Measurements from ENCODE around the gene TIAL1.

Gene TIAL1

GRCh38 chr10:119526621-119527592 is 69.9 kb downstream of the TIAL1 start:
- DNase-seq, result no peak

GRCh38 chr10:119526149-119526548 is 70.6 kb downstream of the TIAL1 start:
- DNase-seq, result no peak

DNA sequence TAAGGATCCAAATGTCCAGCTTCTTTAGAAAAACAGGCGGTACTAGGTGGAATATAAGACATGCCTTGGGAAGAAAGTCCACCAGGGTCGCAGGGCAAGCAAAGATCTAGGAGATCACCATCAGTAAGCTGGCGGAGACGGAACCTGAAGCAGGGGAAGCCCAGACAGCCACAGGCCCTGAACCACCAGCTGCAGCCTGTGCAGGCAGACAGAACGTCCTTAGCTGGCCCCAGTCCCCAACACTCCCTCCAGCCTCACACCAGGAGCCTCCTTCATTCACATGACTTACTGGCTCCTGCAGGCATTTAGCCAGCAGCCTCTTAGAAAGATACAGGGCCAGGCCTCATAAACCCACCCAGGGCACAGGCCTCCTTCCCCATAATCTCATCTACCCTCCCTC is 71.6 kb downstream of the TIAL1 start:
- DNase-seq, result no peak

DNA sequence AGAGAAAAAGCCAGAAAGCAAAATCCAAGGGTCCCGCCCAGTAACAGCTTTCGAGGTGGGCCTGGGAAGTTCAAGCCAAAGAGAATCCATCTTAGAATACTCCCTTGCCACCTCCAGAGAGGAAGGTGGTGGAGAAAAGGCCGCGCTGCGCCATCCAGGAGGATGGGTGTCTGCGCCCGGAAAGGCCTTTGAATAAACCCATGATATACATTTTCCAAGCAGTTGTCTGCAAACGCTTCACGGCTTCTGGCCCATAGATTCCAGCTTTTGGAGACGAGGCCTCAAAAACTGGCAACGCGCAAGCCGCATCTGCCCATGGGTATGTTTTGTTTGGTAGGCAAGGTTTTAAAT is 72.1 kb downstream of the TIAL1 start:
- DNase-seq, result no peak

DNA sequence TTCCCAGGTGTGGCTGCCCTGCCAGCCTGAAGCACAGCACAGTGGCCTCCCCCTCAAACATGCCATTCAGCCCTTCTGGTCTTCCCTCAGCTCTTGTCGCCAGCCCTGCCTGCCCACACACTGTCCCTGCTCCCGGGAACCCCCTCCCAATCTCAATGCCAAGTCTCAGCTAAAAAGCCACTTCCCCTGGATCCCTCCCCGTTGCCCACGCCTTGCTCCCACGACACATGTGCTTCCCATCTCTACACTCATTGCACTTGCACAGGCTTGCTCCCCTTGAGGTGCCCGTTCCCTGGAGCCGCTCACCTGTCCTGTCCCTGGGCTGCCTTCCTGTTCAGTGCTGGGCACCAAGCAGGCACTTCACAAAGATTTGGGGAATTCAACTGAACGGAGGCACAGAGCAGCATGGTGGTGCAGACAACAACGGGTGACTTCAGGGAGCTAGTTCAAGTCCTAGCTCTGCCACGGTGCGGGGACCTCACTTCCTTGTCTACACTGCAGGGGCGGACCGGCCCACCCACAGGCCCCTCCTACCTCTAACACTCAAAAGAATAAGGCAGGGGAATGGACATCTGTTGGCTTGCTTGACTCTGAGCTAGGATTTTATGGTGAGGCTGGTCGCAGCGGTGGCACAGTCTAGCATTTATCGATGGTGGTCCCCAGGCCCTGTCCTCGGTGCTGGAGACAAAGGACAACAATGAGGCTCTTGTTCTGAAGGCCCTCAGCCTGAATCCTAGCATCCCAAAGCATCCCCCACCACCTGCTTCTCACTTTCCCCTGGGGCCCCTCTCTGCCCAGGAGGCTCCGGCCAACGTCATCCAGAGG is 72.7 kb downstream of the TIAL1 start:
- no peak for DNase-seq

Data from HCEC 1CT (cell line).